ENCODE results near the gene CSPG4.
"Not testable (repeated sequence)": the region's sequence is repeated elsewhere in the genome, so short reads cannot be mapped to it uniquely, and the experiment has no call there.

CSPG4 gene

DNA sequence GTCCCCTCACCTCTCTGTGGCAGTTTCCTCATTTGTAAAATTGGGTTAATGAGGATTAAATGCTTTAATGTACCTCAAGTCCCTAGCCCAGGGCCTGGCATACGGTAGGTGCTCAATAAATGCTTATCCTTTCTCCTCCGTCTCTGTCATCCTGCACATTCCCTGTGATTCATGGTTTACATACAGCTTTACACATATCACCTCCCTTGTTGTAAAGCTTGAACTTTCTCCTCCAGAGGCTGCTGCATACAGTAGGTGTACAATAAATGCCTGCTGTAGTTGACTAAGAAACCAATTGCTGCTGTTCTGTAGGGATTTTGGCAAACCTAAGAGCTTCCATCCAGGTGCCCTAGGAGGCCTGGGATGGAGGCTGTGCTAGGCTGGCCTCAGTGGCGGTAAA is 1.5 kb upstream of the CSPG4 start:
- ChIA-PET POLR2A (interaction anchor here (0.8 to 1.2 kb wide), 3 partner anchors 24 to 74 kb away, joined by 3 to 5 read pairs (median 5); partner anchors contain the start of gene IMP3), CTCF (interaction anchor here (1.2 to 1.8 kb wide), 3 partner anchors 10 to 87 kb away, joined by 3 to 6 read pairs (median 3); a partner anchor contains a TSS)
- no peak for DNase-seq (ENCODE audit: extremely low spot score)
- TF ChIP-seq L3MBTL2 (conservative IDR thresholded peaks at IDR 0.05) (no peak), LEF1 (IDR thresholded peaks at IDR 0.05; ENCODE audit: borderline replicate concordance) (no peak), SP1 (IDR thresholded peaks at IDR 0.05) (no peak), BHLHE40 (IDR thresholded peaks at IDR 0.05; ENCODE audit: borderline replicate concordance) (no peak)

- CTCF ChIA-PET = interaction anchor here (1.2 to 1.8 kb wide), 3 partner anchors 10 to 88 kb away, joined by 3 to 6 read pairs (median 3); a partner anchor contains a TSS
- peak; percentile 39 for DNase-seq (ENCODE audit: extremely low spot score)
- TF ChIP-seq PKNOX1 (IDR thresholded peaks at IDR 0.05) = no peak
- peak; percentile 8; the same call in 1 of the 2 replicates for TF ChIP-seq FOXM1 (IDR thresholded peaks at IDR 0.05; ENCODE audit: borderline replicate concordance)
- POLR2A ChIA-PET = interaction anchor here (0.8 to 1.2 kb wide), 4 partner anchors 10 to 73 kb away, joined by 3 to 5 read pairs (median 4); partner anchors contain the start of genes IMP3 and SNX33
These were observed 769 bp upstream of the CSPG4 start for GRCh38 chr15:75713338-75713895.

- DNase-seq (ENCODE audit: extremely low spot score); POLR2A ChIA-PET; CTCF ChIA-PET: not testable (repeated sequence)
These were observed 1.2 kb downstream of the CSPG4 start for GRCh38 chr15:75711495-75711894.

GRCh38 chr15:75710874-75711273 is 1.8 kb downstream of the CSPG4 start:
- CTCF ChIA-PET; POLR2A ChIA-PET; DNase-seq (ENCODE audit: extremely low spot score): not testable (repeated sequence)

DNA sequence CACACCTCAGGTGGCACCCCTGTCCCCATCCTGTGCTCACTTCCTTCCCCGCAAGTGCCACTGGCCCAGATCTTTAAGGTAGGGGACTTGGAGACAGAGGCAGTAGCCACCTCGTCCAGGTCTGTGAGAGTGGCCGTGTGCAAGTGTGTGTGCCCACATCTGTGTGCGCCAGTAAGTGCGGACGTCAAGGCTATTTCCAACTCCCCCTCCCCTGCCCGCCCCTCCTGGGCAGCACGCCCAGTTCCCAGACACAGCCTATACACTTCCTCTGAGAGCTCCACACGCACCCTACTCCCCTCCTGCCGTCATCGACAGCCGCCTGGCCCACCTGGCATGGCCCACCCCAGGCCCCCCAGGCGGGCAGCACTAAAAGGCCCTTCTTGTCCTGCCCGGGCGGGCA is 3.2 kb downstream of the CSPG4 start:
- POLR2A ChIA-PET; CTCF ChIA-PET; DNase-seq (ENCODE audit: extremely low spot score): not testable (repeated sequence)

GRCh38 chr15:75706682-75706954 is 6.0 kb downstream of the CSPG4 start:
- ChIA-PET CTCF (interaction anchor here (0.6 kb wide), 1 partner anchor 50 kb away, joined by 3 read pairs; no protein-coding TSS in a partner anchor), POLR2A (no interaction called here)
- DNase-seq (ENCODE audit: extremely low spot score) = no peak
- TF ChIP-seq TARDBP (IDR thresholded peaks at IDR 0.05) (no peak), SP1 (IDR thresholded peaks at IDR 0.05) (no peak), FOXK2 (IDR thresholded peaks at IDR 0.05) (no peak), FOXM1 (IDR thresholded peaks at IDR 0.05; ENCODE audit: borderline replicate concordance) (no peak)

DNA sequence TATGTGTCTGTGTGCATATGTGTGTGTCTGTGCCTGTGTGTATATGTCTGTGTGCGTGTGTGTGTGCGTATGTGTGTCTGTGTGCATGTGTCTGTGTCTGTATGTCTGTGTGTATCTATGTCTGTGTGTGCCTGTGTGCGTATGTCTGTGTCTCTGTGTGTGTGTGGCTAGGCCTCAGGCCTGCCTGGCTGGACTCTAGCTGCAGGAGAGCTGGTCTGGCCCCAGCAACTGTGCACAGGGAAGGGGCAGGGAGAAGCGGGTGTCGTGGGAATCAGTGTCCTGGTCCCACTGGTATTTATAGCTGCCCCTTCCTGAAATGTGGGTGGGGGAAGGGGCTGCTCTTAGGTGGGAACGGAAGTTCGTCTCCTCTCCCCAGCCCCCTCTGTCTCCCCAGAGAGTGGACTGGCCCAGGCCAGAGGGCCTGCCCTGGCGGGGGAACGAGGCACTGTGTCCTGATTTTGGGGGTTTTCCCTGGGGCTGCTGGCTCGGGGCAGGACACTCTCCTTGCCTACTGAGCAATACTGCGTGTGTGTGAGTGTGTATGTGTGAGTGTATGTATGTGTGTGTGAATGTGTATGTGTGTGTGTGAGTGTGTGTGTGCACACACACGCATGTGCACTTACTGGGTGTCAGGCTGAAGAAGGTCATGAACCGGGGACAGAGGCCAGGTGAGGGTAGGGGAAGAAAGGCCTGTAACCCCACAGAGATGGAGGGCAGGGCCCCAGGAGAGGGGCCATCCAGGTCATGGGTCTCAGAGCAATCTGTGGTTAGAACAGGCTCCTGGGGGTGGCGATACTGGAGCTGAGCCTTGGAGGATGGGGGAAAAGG is 6.6 kb downstream of the CSPG4 start:
- POLR2A ChIA-PET = no interaction called here
- TF ChIP-seq TARDBP (IDR thresholded peaks at IDR 0.05) (no peak), HDGF (IDR thresholded peaks at IDR 0.05; ENCODE audit: borderline replicate concordance) (no peak), FOXM1 (IDR thresholded peaks at IDR 0.05; ENCODE audit: borderline replicate concordance) (no peak), FOXK2 (IDR thresholded peaks at IDR 0.05) (no peak), PKNOX1 (IDR thresholded peaks at IDR 0.05) (no peak), SP1 (IDR thresholded peaks at IDR 0.05) (no peak), LEF1 (IDR thresholded peaks at IDR 0.05; ENCODE audit: borderline replicate concordance) (no peak), BHLHE40 (IDR thresholded peaks at IDR 0.05; ENCODE audit: borderline replicate concordance) (no peak)
- CTCF ChIA-PET = no interaction called here
- DNase-seq (ENCODE audit: extremely low spot score) = no peak

DNA sequence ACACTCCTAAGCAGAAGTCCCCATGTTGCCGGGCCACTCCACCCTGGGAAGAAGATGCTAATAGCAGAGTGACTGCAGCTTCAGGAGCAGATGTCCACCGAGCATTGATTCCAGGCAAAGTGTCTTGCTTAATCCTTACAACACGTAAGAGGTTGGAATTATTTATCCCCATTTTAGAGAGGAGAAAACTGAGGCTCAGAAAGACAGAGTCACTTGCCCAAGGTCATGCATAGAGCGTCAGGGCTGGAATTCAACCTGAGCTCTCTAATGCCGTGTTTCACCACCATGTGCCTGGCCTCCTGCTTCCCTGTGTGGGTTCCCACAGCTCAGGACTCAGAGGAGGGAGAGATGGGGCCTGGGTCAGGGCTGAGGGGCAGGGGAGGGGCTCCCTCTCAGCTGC is 7.3 kb downstream of the CSPG4 start:
- POLR2A ChIA-PET; CTCF ChIA-PET; DNase-seq (ENCODE audit: extremely low spot score): not testable (repeated sequence)

DNA sequence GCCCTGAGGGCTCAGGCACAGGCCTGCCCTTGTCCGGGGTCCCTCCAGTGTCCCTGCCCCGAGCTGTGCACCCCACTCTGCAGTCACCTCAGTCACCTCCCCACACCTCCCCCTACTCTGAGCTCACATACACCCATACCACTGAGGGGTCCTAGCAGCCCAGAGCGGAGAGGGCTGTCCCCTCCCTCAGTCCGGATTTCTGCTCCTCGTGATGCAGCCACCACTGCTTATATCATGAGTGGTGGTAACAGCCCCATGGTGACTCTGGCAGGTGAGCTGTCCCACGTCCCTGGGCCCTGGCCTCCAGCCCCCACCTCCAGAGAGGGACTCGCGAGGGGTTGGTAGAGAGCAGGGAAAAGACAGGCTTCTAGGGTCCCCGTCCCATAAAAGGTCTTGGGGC is 8.0 kb downstream of the CSPG4 start:
- TF ChIP-seq BHLHE40 (IDR thresholded peaks at IDR 0.05; ENCODE audit: borderline replicate concordance) = no peak
- TF ChIP-seq FOXK2 (IDR thresholded peaks at IDR 0.05) = no peak
- TF ChIP-seq CTBP1 (IDR thresholded peaks at IDR 0.05; ENCODE audit: borderline replicate concordance) = no peak
- TF ChIP-seq TARDBP (IDR thresholded peaks at IDR 0.05) = no peak
- TF ChIP-seq SP1 (IDR thresholded peaks at IDR 0.05) = no peak
- no peak for TF ChIP-seq FOXM1 (IDR thresholded peaks at IDR 0.05; ENCODE audit: borderline replicate concordance)
- TF ChIP-seq ELF4 (IDR thresholded peaks at IDR 0.05) = no peak
- TF ChIP-seq SUZ12 (IDR thresholded peaks at IDR 0.05) = no peak
- TF ChIP-seq ARNT (IDR thresholded peaks at IDR 0.05) = no peak
- TF ChIP-seq L3MBTL2 (conservative IDR thresholded peaks at IDR 0.05) = no peak
- TF ChIP-seq LEF1 (IDR thresholded peaks at IDR 0.05; ENCODE audit: borderline replicate concordance) = no peak
- no peak for TF ChIP-seq NFRKB (IDR thresholded peaks at IDR 0.05)
- ChIA-PET POLR2A (no interaction called here), CTCF (no interaction called here)
- DNase-seq (ENCODE audit: extremely low spot score) = no peak

Measured in HEK293T (cell line).